ENCODE results near the gene CATSPER4.

- no peak for TF ChIP-seq TCF12 (IDR thresholded peaks at IDR 0.05; ENCODE audit: low read depth, low read length)
- TF ChIP-seq CTCF (IDR thresholded peaks at IDR 0.05; ENCODE audit: control extremely low read depth in 1 of 3, insufficient read depth in 1 of 3, low read depth in 1 of 3, low read length in 3 of 3): no peak
- no peak for TF ChIP-seq NRF1 (IDR thresholded peaks at IDR 0.05; ENCODE audit: low read depth, low read length)
- TF ChIP-seq TAF1 (IDR thresholded peaks at IDR 0.05; ENCODE audit: low read depth, low read length): no peak
- TF ChIP-seq POLR2A (IDR thresholded peaks at IDR 0.05; ENCODE audit: control extremely low read depth in 1 of 2, low read depth in 2 of 2, low read length in 2 of 2): no peak; a peak in 1 of 3 replicates
- TF ChIP-seq SIX5 (IDR thresholded peaks at IDR 0.05; ENCODE audit: low read depth, low read length): no peak
- no peak for TF ChIP-seq SP1 (IDR thresholded peaks at IDR 0.05; ENCODE audit: low read depth, low read length)
- TF ChIP-seq YY1 (IDR thresholded peaks at IDR 0.05; ENCODE audit: low read depth, low read length): no peak
- TF ChIP-seq, protein P1, sequence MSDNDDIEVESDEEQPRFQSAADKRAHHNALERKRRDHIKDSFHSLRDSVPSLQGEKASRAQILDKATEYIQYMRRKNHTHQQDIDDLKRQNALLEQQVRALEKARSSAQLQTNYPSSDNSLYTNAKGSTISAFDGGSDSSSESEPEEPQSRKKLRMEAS (IDR thresholded peaks at IDR 0.05): no peak
- TF ChIP-seq POLR2AphosphoS5 (IDR thresholded peaks at IDR 0.05; ENCODE audit: low read depth, low read length): no peak
- no peak for TF ChIP-seq KDM1A (IDR thresholded peaks at IDR 0.05; ENCODE audit: borderline replicate concordance, low read length)
- no peak for TF ChIP-seq ZNF274 (IDR thresholded peaks at IDR 0.05; ENCODE audit: borderline replicate concordance, extremely low read depth, low read length)
These were observed 29.6 kb upstream of the CATSPER4 start for GRCh38 chr1:26160527-26161414.

Data from H1 (cell line).